Measurements from ENCODE around the gene DNAJC4.

DNAJC4 gene

GRCh38 chr11:64229090-64229743 is 1.1 kb upstream of the DNAJC4 start:
- no peak for DNase-seq (ENCODE audit: low read depth in 1 of 2, low spot score in 1 of 2)

GRCh38 chr11:64229744-64230170 is 591 bp upstream of the DNAJC4 start:
- DNase-seq (ENCODE audit: low read depth in 1 of 2, low spot score in 1 of 2) = no peak

- DNase-seq (ENCODE audit: low read depth in 1 of 2, low spot score in 1 of 2) = no peak
Observed at GRCh38 chr11:64230985-64231365, 627 bp downstream of the DNAJC4 start.

- DNase-seq (ENCODE audit: low read depth in 1 of 2, low spot score in 1 of 2) = no peak
Observed at GRCh38 chr11:64231546-64231945, 1.2 kb downstream of the DNAJC4 start.

- DNase-seq (ENCODE audit: low read depth in 1 of 2, low spot score in 1 of 2) = no peak
Observed at GRCh38 chr11:64232182-64232966, 2.0 kb downstream of the DNAJC4 start.

- no peak for DNase-seq (ENCODE audit: low read depth in 1 of 2, low spot score in 1 of 2)
Observed at GRCh38 chr11:64232967-64233315, 2.6 kb downstream of the DNAJC4 start.

- DNase-seq (ENCODE audit: low read depth in 1 of 2, low spot score in 1 of 2) = peak; percentile 55 to 62
Observed at GRCh38 chr11:64233913-64234586, 3.7 kb downstream of the DNAJC4 start, which contains the start of gene VEGFB. Gene VEGFB (plus strand): TSS chr11:64234584. CDS start chr11:64234834, 250 bp downstream.

- DNase-seq (ENCODE audit: low read depth in 1 of 2, low spot score in 1 of 2) = no peak
Observed at GRCh38 chr11:64234647-64235379, 4.5 kb downstream of the DNAJC4 start.

GRCh38 chr11:64235437-64236161 is 5.3 kb downstream of the DNAJC4 start:
- DNase-seq (ENCODE audit: low read depth in 1 of 2, low spot score in 1 of 2) = no peak

GRCh38 chr11:64237484-64237951 is 7.2 kb downstream of the DNAJC4 start:
- DNase-seq (ENCODE audit: low read depth in 1 of 2, low spot score in 1 of 2) = no peak

GRCh38 chr11:64238076-64238475 is 7.7 kb downstream of the DNAJC4 start:
- no peak for DNase-seq (ENCODE audit: low read depth in 1 of 2, low spot score in 1 of 2)

GRCh38 chr11:64238999-64239398 is 8.7 kb downstream of the DNAJC4 start:
- DNase-seq (ENCODE audit: low read depth in 1 of 2, low spot score in 1 of 2) = no peak

GRCh38 chr11:64239662-64240434 is 9.5 kb downstream of the DNAJC4 start:
- DNase-seq (ENCODE audit: low read depth in 1 of 2, low spot score in 1 of 2) = no peak

- DNase-seq (ENCODE audit: low read depth in 1 of 2, low spot score in 1 of 2) = peak; percentile 97 to 98
Observed at GRCh38 chr11:64240435-64241240, 10.3 kb downstream of the DNAJC4 start, which contains the start of gene FKBP2. Gene FKBP2 (plus strand): TSS chr11:64241095. CDS start chr11:64242388, 1,293 bp downstream.

- peak; percentile 100 for DNase-seq (ENCODE audit: low read depth in 1 of 2, low spot score in 1 of 2)
Observed at GRCh38 chr11:64241241-64241490, 10.8 kb downstream of the DNAJC4 start.

- no peak for DNase-seq (ENCODE audit: low read depth in 1 of 2, low spot score in 1 of 2)
Observed at GRCh38 chr11:64241491-64242374, 11.4 kb downstream of the DNAJC4 start.

- DNase-seq (ENCODE audit: low read depth in 1 of 2, low spot score in 1 of 2) = no peak
Observed at GRCh38 chr11:64243236-64243854, 13.0 kb downstream of the DNAJC4 start.

GRCh38 chr11:64244107-64244506 is 13.8 kb downstream of the DNAJC4 start:
- DNase-seq (ENCODE audit: low read depth in 1 of 2, low spot score in 1 of 2) = no peak
